Activated B cell treated with CpG ODN at 0.5 μM for 24 hours (primary cell): ENCODE results near the gene RNASE7. TPM values are rescaled to one million over a fixed set of nuclear protein-coding genes. Genes with fewer than 3 reads are reported as not detected.

ENCODE experiments used
- ATAC-seq: fragments of 200-7000 bp; cut with Tn5 transposase; one replicate; pipeline ENCODE4 v1.10.0; 2021; ENCODE audit warnings: low read depth, mild to moderate bottlenecking, moderate library complexity
- CTCF ChIA-PET: fragments of 350-600 bp; sonication (Branson Sonifier 250); formaldehyde crosslinking; loops from one replicate; lab custom pipeline; 2021; ENCODE audit warnings: antibody characterized with exemption; lab: Charles Lee
- POLR2A ChIA-PET: fragments of 350-600 bp; sonication (Branson Sonifier 250); formaldehyde crosslinking; loops from one replicate; lab custom pipeline; 2021; ENCODE audit warnings: antibody characterized with exemption; lab: Charles Lee
- DNase-seq: peaks from one replicate; pipeline ENCODE4 v3.0.0; 2022
- H3K27ac Mint-ChIP-seq: one replicate; pipeline ENCODE4 v1.8.0; 2020; ENCODE audit warnings: mixed read lengths
- H3K27me3 Mint-ChIP-seq: one replicate; pipeline ENCODE4 v1.8.0; 2021; ENCODE audit warnings: mixed read lengths
- H3K36me3 Mint-ChIP-seq: one replicate; pipeline ENCODE4 v1.8.0; 2021; ENCODE audit warnings: low read depth, mixed read lengths
- H3K4me1 Mint-ChIP-seq: one replicate; pipeline ENCODE4 v1.8.0; 2021; ENCODE audit warnings: mixed read lengths
- H3K4me3 Mint-ChIP-seq: one replicate; pipeline ENCODE4 v1.8.0; 2020; ENCODE audit warnings: mild to moderate bottlenecking, mixed read lengths
- H3K9me3 Mint-ChIP-seq: one replicate; pipeline ENCODE4 v1.8.0; 2020; ENCODE audit warnings: mixed read lengths
- CTCF ChIP-seq: fragments of 200-600 bp; IDR thresholded peaks from one replicate; pipeline ENCODE4 v1.8.0; 2022; ENCODE audit warnings: antibody characterized with exemption, mild to moderate bottlenecking
- intact Hi-C: fragments of 100-400 bp; cut with micrococcal nuclease; formaldehyde crosslinking; loops from one replicate; pipeline ENCODE4 v1.15.1; 2024
- total RNA-seq: library from RNA; stranded (reverse); gene quantifications from 2 replicates; pipeline ENCODE4 v1.2.3, GENCODE V29; 2022

Gene RNASE7
- total RNA-seq, 1 donor from 2014 or later, result not detected

- ATAC-seq (no peak), DNase-seq (no peak)
- no peaks in the 10 kb centered on the region for H3K27me3 Mint-ChIP-seq
- intact Hi-C loops, result loop anchor here (1.0 to 2.0 kb wide), 4 partner anchors 12 to 465 kb away; no protein-coding TSS in a partner anchor
- peaks cover 19% of the 10 kb centered on the region for H3K4me1 Mint-ChIP-seq
- H3K27ac Mint-ChIP-seq, result no peak overlapping the region
- CTCF ChIA-PET, result interaction anchor here (0.6 to 7.4 kb wide), 17 partner anchors 8 to 750 kb away, joined by 3 to 142 read pairs (median 3); partner anchors contain the start of genes ARHGEF40, SLC39A2 and TMEM253
- TF ChIP-seq CTCF, result no peak
- no peak overlapping the region for H3K4me3 Mint-ChIP-seq
- POLR2A ChIA-PET, result interaction anchor here (0.7 to 1.9 kb wide), 5 partner anchors 12 to 77 kb away, joined by 3 to 16 read pairs (median 5); no protein-coding TSS in a partner anchor
- H3K9me3 Mint-ChIP-seq, result no peaks in the 10 kb centered on the region
- no peaks in the 10 kb centered on the region for H3K36me3 Mint-ChIP-seq
Observed at GRCh38 chr14:21091821-21092272, 49.7 kb downstream of the RNASE7 start.

- Mint-ChIP-seq H3K27me3 (no peaks in the 10 kb centered on the region), H3K4me3 (no peak overlapping the region), H3K4me1 (peaks cover 18% of the 10 kb centered on the region), H3K27ac (no peak overlapping the region), H3K36me3 (no peaks in the 10 kb centered on the region), H3K9me3 (no peaks in the 10 kb centered on the region)
- ATAC-seq (peak; percentile 99), DNase-seq (peak; percentile 94)
- TF ChIP-seq CTCF, result peak; percentile 98
- CTCF ChIA-PET, result interaction anchor here (0.6 to 7.4 kb wide), 19 partner anchors 8 to 751 kb away, joined by 3 to 142 read pairs (median 3); partner anchors contain the start of genes ARHGEF40, SLC39A2 and TMEM253
- intact Hi-C loops, result loop anchor here (1.0 to 2.0 kb wide), 4 partner anchors 12 to 464 kb away; no protein-coding TSS in a partner anchor
- POLR2A ChIA-PET, result interaction anchor here (0.7 to 1.9 kb wide), 5 partner anchors 12 to 78 kb away, joined by 3 to 16 read pairs (median 5); no protein-coding TSS in a partner anchor
Observed at GRCh38 chr14:21092273-21093011, 50.3 kb downstream of the RNASE7 start.

DNA sequence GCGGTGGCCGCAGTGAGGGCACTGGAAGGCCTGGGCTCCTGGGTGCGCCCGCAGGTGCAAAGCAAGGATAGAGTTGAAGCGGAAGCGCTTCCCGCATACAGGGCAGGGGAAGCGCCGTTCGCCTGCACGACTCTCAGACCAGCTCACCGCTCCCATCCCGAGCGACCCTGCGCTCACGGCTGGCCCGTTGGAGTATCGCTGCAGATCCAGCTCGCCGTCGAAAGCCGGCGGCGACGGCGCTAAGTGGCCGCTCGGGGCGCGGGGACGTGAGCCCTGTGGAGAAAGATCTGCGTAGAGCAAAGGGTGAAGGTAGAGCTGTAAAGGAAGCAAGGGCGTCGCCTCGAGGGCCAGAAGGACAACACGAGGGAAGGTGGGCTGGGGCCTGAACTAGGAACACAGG lies 50.9 kb downstream of the RNASE7 start:
- CTCF ChIA-PET, result interaction anchor here (0.7 to 7.4 kb wide), 14 partner anchors 8 to 122 kb away, joined by 3 to 142 read pairs (median 6); partner anchors contain the start of genes ARHGEF40, SLC39A2 and TMEM253
- POLR2A ChIA-PET, result interaction anchor here (1.2 to 1.9 kb wide), 3 partner anchors 11 to 78 kb away, joined by 5 to 16 read pairs (median 9); no protein-coding TSS in a partner anchor
- intact Hi-C loops, result loop anchor here (2.0 kb wide), 1 partner anchor 464 kb away; no protein-coding TSS in a partner anchor

More for the DNA sequence above, 50.9 kb downstream of the RNASE7 start:
- ATAC-seq, result no peak
- no peak overlapping the region for H3K4me3 Mint-ChIP-seq
- peaks cover 13% of the 10 kb centered on the region for H3K4me1 Mint-ChIP-seq
- no peaks in the 10 kb centered on the region for H3K36me3 Mint-ChIP-seq
- DNase-seq, result no peak
- no peak for TF ChIP-seq CTCF
- H3K9me3 Mint-ChIP-seq, result no peaks in the 10 kb centered on the region
- no peaks in the 10 kb centered on the region for H3K27me3 Mint-ChIP-seq
- H3K27ac Mint-ChIP-seq, result no peak overlapping the region

Other genes starting within 250 kb of the RNASE7 start
- not detected in 2 replicates for gene RNASE1, start 239.5 kb upstream of the RNASE7 start, total RNA-seq
- gene RNASE3, start 151.0 kb upstream of the RNASE7 start, total RNA-seq, result not detected in 2 replicates
- gene RNASE2, start 86.9 kb upstream of the RNASE7 start, total RNA-seq, result not detected in 2 replicates
- gene METTL17, start 52.4 kb upstream of the RNASE7 start, total RNA-seq, result 94.2 and 94.7 TPM in 2 replicates
- gene SLC39A2, start 43.1 kb upstream of the RNASE7 start, total RNA-seq, result 0.38 TPM in 1 of 2 replicates, not detected in the other
- 2.1 and 3.9 TPM in 2 replicates for gene NDRG2, start 17.3 kb upstream of the RNASE7 start, total RNA-seq
- not detected in 2 replicates for gene TPPP2, start 12.1 kb upstream of the RNASE7 start, total RNA-seq
- gene RNASE13, start 7.6 kb upstream of the RNASE7 start, total RNA-seq, result not detected in 2 replicates
- not detected in 2 replicates for gene RNASE8, start 15.5 kb downstream of the RNASE7 start, total RNA-seq
- gene ARHGEF40, start 27.9 kb downstream of the RNASE7 start, total RNA-seq, result 1.0 and 1.4 TPM in 2 replicates
- 1.6 and 2.3 TPM in 2 replicates for gene ZNF219, start 56.3 kb downstream of the RNASE7 start, total RNA-seq
- not detected in 2 replicates for gene TMEM253, start 58.7 kb downstream of the RNASE7 start, total RNA-seq
- gene OR5AU1, start 113.7 kb downstream of the RNASE7 start, total RNA-seq, result not detected in 2 replicates
- gene HNRNPC, start 227.1 kb downstream of the RNASE7 start, total RNA-seq, result 653 and 683 TPM in 2 replicates
- not detected in 2 replicates for gene RPGRIP1, start 237.7 kb downstream of the RNASE7 start, total RNA-seq